ENCODE results near the gene LCOR.

DNA sequence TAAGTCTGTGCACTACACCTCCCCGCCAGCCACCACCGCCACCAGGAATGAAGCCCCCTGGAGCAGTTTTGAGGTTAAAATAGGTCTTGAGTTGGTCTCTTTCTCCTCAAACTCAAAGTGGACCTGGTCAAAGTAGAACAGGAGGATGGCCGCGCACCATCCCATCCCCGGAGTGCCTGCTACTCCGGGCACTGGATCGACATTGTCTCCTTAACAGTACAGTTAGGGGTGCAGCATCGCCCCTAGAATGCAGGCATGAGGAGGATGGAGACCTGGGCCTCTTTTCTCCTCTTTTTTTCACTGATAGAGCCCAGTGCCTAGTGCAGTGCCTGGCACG lies 208.1 kb downstream of the LCOR start:
- no peak for TF ChIP-seq POLR2AphosphoS5 (IDR thresholded peaks at IDR 0.05)
- TF ChIP-seq, protein P1, sequence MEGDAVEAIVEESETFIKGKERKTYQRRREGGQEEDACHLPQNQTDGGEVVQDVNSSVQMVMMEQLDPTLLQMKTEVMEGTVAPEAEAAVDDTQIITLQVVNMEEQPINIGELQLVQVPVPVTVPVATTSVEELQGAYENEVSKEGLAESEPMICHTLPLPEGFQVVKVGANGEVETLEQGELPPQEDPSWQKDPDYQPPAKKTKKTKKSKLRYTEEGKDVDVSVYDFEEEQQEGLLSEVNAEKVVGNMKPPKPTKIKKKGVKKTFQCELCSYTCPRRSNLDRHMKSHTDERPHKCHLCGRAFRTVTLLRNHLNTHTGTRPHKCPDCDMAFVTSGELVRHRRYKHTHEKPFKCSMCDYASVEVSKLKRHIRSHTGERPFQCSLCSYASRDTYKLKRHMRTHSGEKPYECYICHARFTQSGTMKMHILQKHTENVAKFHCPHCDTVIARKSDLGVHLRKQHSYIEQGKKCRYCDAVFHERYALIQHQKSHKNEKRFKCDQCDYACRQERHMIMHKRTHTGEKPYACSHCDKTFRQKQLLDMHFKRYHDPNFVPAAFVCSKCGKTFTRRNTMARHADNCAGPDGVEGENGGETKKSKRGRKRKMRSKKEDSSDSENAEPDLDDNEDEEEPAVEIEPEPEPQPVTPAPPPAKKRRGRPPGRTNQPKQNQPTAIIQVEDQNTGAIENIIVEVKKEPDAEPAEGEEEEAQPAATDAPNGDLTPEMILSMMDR (IDR thresholded peaks at IDR 0.05) = no peak
